HepG2 (cell line): ENCODE results near the gene CHADL. TPM values are rescaled to one million over a fixed set of nuclear protein-coding genes. Genes with fewer than 3 reads are reported as not detected.

Experiments
- ARNTL ChIP-seq: sonication (generic); formaldehyde crosslinking; IDR thresholded peaks from 2 replicates; pipeline ENCODE4 v1.4.0; 2020; ENCODE audit warnings: mild to moderate bottlenecking, missing genetic modification reagents
- CBX5 ChIP-seq: sonication (generic); formaldehyde crosslinking; IDR thresholded peaks from 2 replicates; pipeline ENCODE4 v1.4.0; 2020; ENCODE audit warnings: missing genetic modification reagents, borderline replicate concordance
- CCAR2 ChIP-seq: fragments of 200-400 bp; formaldehyde crosslinking; optimal IDR thresholded peaks from 2 replicates; pipeline ENCODE3; 2018; ENCODE audit warnings: low read depth, mild to moderate bottlenecking, low read length, moderate library complexity
- FLYWCH1 ChIP-seq: sonication (generic); formaldehyde crosslinking; IDR thresholded peaks from 2 replicates; pipeline ENCODE4 v1.8.1; 2023; ENCODE audit warnings: mild to moderate bottlenecking, missing genetic modification reagents
- FOXA3 ChIP-seq: IDR thresholded peaks from 2 replicates; pipeline ENCODE4 v1.6.1; 2016; ENCODE audit warnings: missing genetic modification reagents, missing compliant biosample characterization
- GLMP ChIP-seq: sonication (generic); formaldehyde crosslinking; IDR thresholded peaks from 2 replicates; pipeline ENCODE4 v1.9.0; 2021; ENCODE audit warnings: missing genetic modification reagents, mild to moderate bottlenecking, borderline replicate concordance
- HCFC1 ChIP-seq: fragments of 150-350 bp; IDR thresholded peaks from 2 replicates; pipeline ENCODE4 v1.6.1; 2014; ENCODE audit warnings: low read depth, low read length
- HOXA9 ChIP-seq: sonication (generic); formaldehyde crosslinking; IDR thresholded peaks from 2 replicates; pipeline ENCODE4 v1.8.1; 2022; ENCODE audit warnings: missing genetic modification reagents, mild to moderate bottlenecking, moderate library complexity, borderline replicate concordance
- IKZF1 ChIP-seq: fragments of 450-650 bp; IDR thresholded peaks from 2 replicates; pipeline ENCODE4 v1.7.1; 2016
- MED13 ChIP-seq: sonication (generic); formaldehyde crosslinking; IDR thresholded peaks from 2 replicates; pipeline ENCODE4 v1.5.0; 2020; ENCODE audit warnings: missing genetic modification reagents
- NR1H2 ChIP-seq: sonication (generic); formaldehyde crosslinking; IDR thresholded peaks from 2 replicates; pipeline ENCODE4 v1.8.1; 2022; ENCODE audit warnings: low read depth, missing genetic modification reagents, borderline replicate concordance
- NR3C1 ChIP-seq: sonication (generic); formaldehyde crosslinking; IDR thresholded peaks from 2 replicates; pipeline ENCODE4 v1.4.0; 2020; ENCODE audit warnings: missing genetic modification reagents
- RFXANK ChIP-seq: IDR thresholded peaks from 2 replicates; pipeline ENCODE4 v1.6.1; 2016
- SNAI1 ChIP-seq: sonication (generic); formaldehyde crosslinking; IDR thresholded peaks from 2 replicates; pipeline ENCODE4 v1.5.0; 2020; ENCODE audit warnings: mild to moderate bottlenecking, missing genetic modification reagents, borderline replicate concordance
- ZBTB42 ChIP-seq: sonication (generic); formaldehyde crosslinking; IDR thresholded peaks from 2 replicates; pipeline ENCODE4 v1.5.0; 2020; ENCODE audit warnings: mild to moderate bottlenecking, missing genetic modification reagents
- ZFP37 ChIP-seq: sonication (generic); formaldehyde crosslinking; IDR thresholded peaks from 2 replicates; pipeline ENCODE4 v1.4.0; 2020; ENCODE audit warnings: missing genetic modification reagents, borderline replicate concordance
- ZFP41 ChIP-seq: sonication (generic); formaldehyde crosslinking; IDR thresholded peaks from 2 replicates; pipeline ENCODE4 v1.4.0; 2020; ENCODE audit warnings: mild to moderate bottlenecking, missing genetic modification reagents, borderline replicate concordance
- ZHX1 ChIP-seq: sonication (generic); formaldehyde crosslinking; IDR thresholded peaks from 2 replicates; pipeline ENCODE4 v1.8.1; 2022; ENCODE audit warnings: low read depth, mild to moderate bottlenecking, missing genetic modification reagents
- ZNF143 ChIP-seq: sonication (generic); formaldehyde crosslinking; IDR thresholded peaks from 2 replicates; pipeline ENCODE4 v1.4.0; 2020; ENCODE audit warnings: missing genetic modification reagents
- ZNF280D ChIP-seq: sonication (generic); formaldehyde crosslinking; IDR thresholded peaks from 2 replicates; pipeline ENCODE4 v1.5.1; 2020; ENCODE audit warnings: mild to moderate bottlenecking, missing genetic modification reagents
- ZNF329 ChIP-seq: sonication (generic); formaldehyde crosslinking; IDR thresholded peaks from 2 replicates; pipeline ENCODE4 v1.9.0; 2021; ENCODE audit warnings: low read depth, mild to moderate bottlenecking, missing genetic modification reagents
- ZNF451 ChIP-seq: sonication (generic); formaldehyde crosslinking; IDR thresholded peaks from 2 replicates; pipeline ENCODE4 v1.5.0; 2020; ENCODE audit warnings: mild to moderate bottlenecking, missing genetic modification reagents
- ZNF615 ChIP-seq: sonication (generic); formaldehyde crosslinking; IDR thresholded peaks from 2 replicates; pipeline ENCODE4 v1.5.0; 2020; ENCODE audit warnings: mild to moderate bottlenecking, missing genetic modification reagents, borderline replicate concordance
- ZNF790 ChIP-seq: sonication (generic); formaldehyde crosslinking; IDR thresholded peaks from 2 replicates; pipeline ENCODE4 v1.8.0; 2022; ENCODE audit warnings: missing genetic modification reagents, mild to moderate bottlenecking, borderline replicate concordance
- ZNF878 ChIP-seq: sonication (generic); formaldehyde crosslinking; IDR thresholded peaks from 2 replicates; pipeline ENCODE4 v1.8.1; 2023; ENCODE audit warnings: mild to moderate bottlenecking, missing genetic modification reagents, moderate library complexity
- ZSCAN29 ChIP-seq: sonication (generic); formaldehyde crosslinking; conservative IDR thresholded peaks from 2 replicates; pipeline ENCODE4 v1.4.0; 2020; ENCODE audit warnings: mild to moderate bottlenecking, missing genetic modification reagents
- polyA plus RNA-seq, 8 experiments: library from polyadenylated mRNA; depleted of rRNA in 3 of 8; stranded (reverse) in 7 of 8; unstranded in 1 of 8; fragments of >200 nt; fragmentation: Illumina TruSeq in 4 of 8; extraction: Trizol in 4 of 8; gene quantifications; 2 replicates each; pipeline versions ENCODE4 v1.2.1 to v1.2.3, GENCODE V29; 2011 to 2016; ENCODE audit warnings: low read depth in 4 of 8, missing spikeins in 1 of 8, mixed read lengths in 1 of 8; ENCODE audit not compliant: insufficient read depth in 1 of 8
- total RNA-seq, 5 experiments: library from RNA; depleted of rRNA; stranded (reverse); fragments of >200 nt; fragmentation: Illumina TruSeq; extraction: Trizol; gene quantifications; 2 replicates each; pipeline ENCODE4 v1.2.3, GENCODE V29; 2016; ENCODE audit warnings: low read depth in 1 of 5

The CHADL gene
- total and polyA plus RNA-seq, 2 of the 13 experiments (the other 11 are each of a cell fraction or from before 2014, with no cell fraction given), result 2.8 to 8.1 TPM

- no peak for TF ChIP-seq ZNF878 (CRISPR knock-in tag)
- TF ChIP-seq CCAR2, result no peak
- no peak for TF ChIP-seq ZSCAN29 (CRISPR knock-in tag)
- TF ChIP-seq ARNTL (CRISPR knock-in tag), result no peak
- TF ChIP-seq ZNF143 (CRISPR knock-in tag), result peak; percentile 51; the same call in 1 of the 2 replicates
- TF ChIP-seq ZNF615, result no peak
- no peak for TF ChIP-seq ZNF451 (CRISPR knock-in tag)
- TF ChIP-seq ZNF790 (CRISPR knock-in tag), result no peak
- TF ChIP-seq ZBTB42 (CRISPR knock-in tag), result no peak
- TF ChIP-seq SNAI1, result 0 out of 2 replicates have a peak, but pooled peaks have one; percentile 47
- no peak for TF ChIP-seq ZFP41
- no peak for TF ChIP-seq CBX5 (CRISPR knock-in tag)
- TF ChIP-seq ZFP37 (CRISPR knock-in tag), result no peak; the same call in 1 of the 2 replicates
- TF ChIP-seq ZHX1 (CRISPR knock-in tag), result no peak
- no peak for TF ChIP-seq HOXA9
- TF ChIP-seq FLYWCH1 (CRISPR knock-in tag), result no peak
- TF ChIP-seq IKZF1, result no peak
- no peak for TF ChIP-seq RFXANK
- TF ChIP-seq GLMP (CRISPR knock-in tag), result no peak
- no peak for TF ChIP-seq HCFC1
- TF ChIP-seq MED13, result no peak
- no peak for TF ChIP-seq NR1H2
- no peak for TF ChIP-seq ZNF329 (CRISPR knock-in tag)
- TF ChIP-seq NR3C1 (CRISPR knock-in tag), result no peak
- TF ChIP-seq ZNF280D (CRISPR knock-in tag), result no peak
- peak; percentile 95 for TF ChIP-seq FOXA3 (CRISPR knock-in tag)
These were observed 47.7 kb upstream of the CHADL start (continued) for GRCh38 chr22:41288245-41288946.
